HepG2 (cell line): Measurements from ENCODE around the gene SRPRB. TPM values are rescaled to one million over a fixed set of nuclear protein-coding genes. Genes with fewer than 3 reads are reported as not detected.

ENCODE experiments used
- ADNP ChIP-seq: sonication (generic); formaldehyde crosslinking; IDR thresholded peaks from 2 replicates; pipeline ENCODE4 v1.4.0; 2020; ENCODE audit warnings: missing genetic modification reagents
- CEBPG ChIP-seq: IDR thresholded peaks from 2 replicates; pipeline ENCODE4 v1.6.1; 2016
- POGZ ChIP-seq: sonication (generic); formaldehyde crosslinking; IDR thresholded peaks from 2 replicates; pipeline ENCODE4 v1.4.0; 2020; ENCODE audit warnings: mild to moderate bottlenecking, missing genetic modification reagents
- RBM22 ChIP-seq: fragments of 200-400 bp; formaldehyde crosslinking; optimal IDR thresholded peaks from 2 replicates; pipeline ENCODE3; 2017; ENCODE audit warnings: mild to moderate bottlenecking, low read length, moderate library complexity
- ZFYVE20 ChIP-seq: sonication (generic); formaldehyde crosslinking; IDR thresholded peaks from 2 replicates; pipeline ENCODE4 v1.8.0; 2023; ENCODE audit warnings: low read depth, mild to moderate bottlenecking, moderate library complexity, missing genetic modification reagents, borderline replicate concordance
- ZIK1 ChIP-seq: sonication (generic); formaldehyde crosslinking; IDR thresholded peaks from 2 replicates; pipeline ENCODE4 v1.5.0; 2020; ENCODE audit warnings: mild to moderate bottlenecking, low read depth, missing genetic modification reagents, borderline replicate concordance
- polyA plus RNA-seq, 8 experiments: library from polyadenylated mRNA; depleted of rRNA in 3 of 8; stranded (reverse) in 7 of 8; unstranded in 1 of 8; fragments of >200 nt; fragmentation: Illumina TruSeq in 4 of 8; extraction: Trizol in 4 of 8; gene quantifications; 2 replicates each; pipeline versions ENCODE4 v1.2.1 to v1.2.3, GENCODE V29; 2011 to 2016; ENCODE audit warnings: low read depth in 4 of 8, missing spikeins in 1 of 8, mixed read lengths in 1 of 8; ENCODE audit not compliant: insufficient read depth in 1 of 8
- total RNA-seq, 5 experiments: library from RNA; depleted of rRNA; stranded (reverse); fragments of >200 nt; fragmentation: Illumina TruSeq; extraction: Trizol; gene quantifications; 2 replicates each; pipeline ENCODE4 v1.2.3, GENCODE V29; 2016; ENCODE audit warnings: low read depth in 1 of 5
- TF ChIP-seq, protein P1 (sequence below): sonication (generic); formaldehyde crosslinking; IDR thresholded peaks from 2 replicates; pipeline ENCODE4 v1.4.0; 2020; ENCODE audit warnings: missing genetic modification reagents
- TF ChIP-seq, protein P2 (sequence below): sonication (generic); formaldehyde crosslinking; IDR thresholded peaks from 2 replicates; pipeline ENCODE4 v1.4.0; 2020; ENCODE audit warnings: mild to moderate bottlenecking, missing genetic modification reagents, borderline replicate concordance

Gene SRPRB
- total and polyA plus RNA-seq, 2 of the 13 experiments (the other 11 are each of a cell fraction or from before 2014, with no cell fraction given) = 41.0 to 111 TPM

DNA sequence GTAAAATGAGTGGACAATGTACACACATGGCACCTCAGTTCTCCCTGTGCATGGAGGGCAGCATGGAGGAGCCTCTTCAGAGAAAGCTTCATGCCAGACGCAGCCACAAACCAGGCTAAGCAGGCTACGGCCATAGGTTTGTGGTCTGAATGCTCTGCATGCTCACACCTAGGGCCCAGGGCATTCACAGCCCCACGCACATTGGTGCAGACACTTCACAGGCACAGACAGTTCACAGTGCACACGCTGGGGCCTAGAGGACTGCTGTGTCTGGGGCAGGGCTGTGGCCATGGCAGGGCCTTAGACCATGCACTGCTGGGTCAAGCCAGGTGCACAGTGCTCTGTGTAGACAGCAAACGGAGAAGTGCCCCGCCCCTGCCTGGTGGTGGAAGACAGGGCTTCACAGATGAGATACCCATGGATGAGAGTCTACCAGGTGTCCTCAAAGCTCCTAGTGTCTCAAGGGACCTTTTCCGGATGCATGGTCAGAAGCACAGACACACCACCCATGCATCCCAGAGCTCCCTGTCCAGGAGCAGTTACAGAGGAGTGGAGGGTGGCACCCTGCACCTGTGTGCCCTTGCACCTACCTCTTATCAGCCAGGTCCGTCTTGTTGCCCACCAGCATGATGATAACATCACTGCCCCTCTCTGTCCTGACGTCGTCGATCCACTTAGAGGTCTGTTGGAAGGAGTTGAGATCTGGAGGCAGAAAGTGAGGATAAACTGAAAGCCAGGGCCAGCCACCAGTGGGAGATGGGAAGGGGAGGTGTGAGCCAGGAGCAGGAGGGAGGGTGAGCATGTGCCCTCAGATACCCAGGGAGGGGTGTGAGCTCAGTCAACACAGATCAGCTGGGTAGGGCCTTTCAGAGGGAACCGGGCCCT is 33.5 kb downstream of the SRPRB start (continued):
- TF ChIP-seq CEBPG (CRISPR knock-in tag) (no peak), ZFYVE20 (CRISPR knock-in tag) (no peak), RBM22 (no peak), POGZ (no peak), ADNP (CRISPR knock-in tag) (no peak), ZIK1 (CRISPR knock-in tag) (no peak)
- TF ChIP-seq, protein P1, sequence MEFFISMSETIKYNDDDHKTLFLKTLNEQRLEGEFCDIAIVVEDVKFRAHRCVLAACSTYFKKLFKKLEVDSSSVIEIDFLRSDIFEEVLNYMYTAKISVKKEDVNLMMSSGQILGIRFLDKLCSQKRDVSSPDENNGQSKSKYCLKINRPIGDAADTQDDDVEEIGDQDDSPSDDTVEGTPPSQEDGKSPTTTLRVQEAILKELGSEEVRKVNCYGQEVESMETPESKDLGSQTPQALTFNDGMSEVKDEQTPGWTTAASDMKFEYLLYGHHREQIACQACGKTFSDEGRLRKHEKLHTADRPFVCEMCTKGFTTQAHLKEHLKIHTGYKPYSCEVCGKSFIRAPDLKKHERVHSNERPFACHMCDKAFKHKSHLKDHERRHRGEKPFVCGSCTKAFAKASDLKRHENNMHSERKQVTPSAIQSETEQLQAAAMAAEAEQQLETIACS = no peak
- TF ChIP-seq, protein P2, sequence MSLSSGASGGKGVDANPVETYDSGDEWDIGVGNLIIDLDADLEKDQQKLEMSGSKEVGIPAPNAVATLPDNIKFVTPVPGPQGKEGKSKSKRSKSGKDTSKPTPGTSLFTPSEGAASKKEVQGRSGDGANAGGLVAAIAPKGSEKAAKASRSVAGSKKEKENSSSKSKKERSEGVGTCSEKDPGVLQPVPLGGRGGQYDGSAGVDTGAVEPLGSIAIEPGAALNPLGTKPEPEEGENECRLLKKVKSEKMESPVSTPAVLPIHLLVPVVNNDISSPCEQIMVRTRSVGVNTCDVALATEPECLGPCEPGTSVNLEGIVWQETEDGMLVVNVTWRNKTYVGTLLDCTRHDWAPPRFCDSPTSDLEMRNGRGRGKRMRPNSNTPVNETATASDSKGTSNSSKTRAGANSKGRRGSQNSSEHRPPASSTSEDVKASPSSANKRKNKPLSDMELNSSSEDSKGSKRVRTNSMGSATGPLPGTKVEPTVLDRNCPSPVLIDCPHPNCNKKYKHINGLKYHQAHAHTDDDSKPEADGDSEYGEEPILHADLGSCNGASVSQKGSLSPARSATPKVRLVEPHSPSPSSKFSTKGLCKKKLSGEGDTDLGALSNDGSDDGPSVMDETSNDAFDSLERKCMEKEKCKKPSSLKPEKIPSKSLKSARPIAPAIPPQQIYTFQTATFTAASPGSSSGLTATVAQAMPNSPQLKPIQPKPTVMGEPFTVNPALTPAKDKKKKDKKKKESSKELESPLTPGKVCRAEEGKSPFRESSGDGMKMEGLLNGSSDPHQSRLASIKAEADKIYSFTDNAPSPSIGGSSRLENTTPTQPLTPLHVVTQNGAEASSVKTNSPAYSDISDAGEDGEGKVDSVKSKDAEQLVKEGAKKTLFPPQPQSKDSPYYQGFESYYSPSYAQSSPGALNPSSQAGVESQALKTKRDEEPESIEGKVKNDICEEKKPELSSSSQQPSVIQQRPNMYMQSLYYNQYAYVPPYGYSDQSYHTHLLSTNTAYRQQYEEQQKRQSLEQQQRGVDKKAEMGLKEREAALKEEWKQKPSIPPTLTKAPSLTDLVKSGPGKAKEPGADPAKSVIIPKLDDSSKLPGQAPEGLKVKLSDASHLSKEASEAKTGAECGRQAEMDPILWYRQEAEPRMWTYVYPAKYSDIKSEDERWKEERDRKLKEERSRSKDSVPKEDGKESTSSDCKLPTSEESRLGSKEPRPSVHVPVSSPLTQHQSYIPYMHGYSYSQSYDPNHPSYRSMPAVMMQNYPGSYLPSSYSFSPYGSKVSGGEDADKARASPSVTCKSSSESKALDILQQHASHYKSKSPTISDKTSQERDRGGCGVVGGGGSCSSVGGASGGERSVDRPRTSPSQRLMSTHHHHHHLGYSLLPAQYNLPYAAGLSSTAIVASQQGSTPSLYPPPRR (CRISPR knock-in tag) = no peak
- TF ChIP-seq, all 625 proteins: peak for 0
